Bone marrow (tissue), 2 donors: ENCODE measurements around the gene PCNT.
A peak's percentile ranks its signal among the peaks of the same experiment; 100 is the strongest.
"Not testable (repeated sequence)": the region's sequence is repeated elsewhere in the genome, so short reads cannot be mapped to it uniquely, and the experiment has no call there.

Experiments
- DNase-seq, 2 donors: peaks; one replicate each; lab custom pipeline; 2025; lab: John Stamatoyannopoulos, UW

Gene PCNT

GRCh38 chr21:46357335-46357604 is 33.3 kb downstream of the PCNT start:
- no peak for DNase-seq

GRCh38 chr21:46357684-46358425 is 33.9 kb downstream of the PCNT start:
- no peak for DNase-seq

- DNase-seq: no peak
These were observed 37.2 kb downstream of the PCNT start for GRCh38 chr21:46361176-46361575.

- no peak for DNase-seq
These were observed 38.0 kb downstream of the PCNT start for GRCh38 chr21:46361935-46362334.

GRCh38 chr21:46362946-46363345 is 39.0 kb downstream of the PCNT start:
- DNase-seq: no peak

- no peak for DNase-seq
These were observed 39.7 kb downstream of the PCNT start for GRCh38 chr21:46363698-46364097.

- no peak for DNase-seq
These were observed 42.1 kb downstream of the PCNT start for GRCh38 chr21:46366091-46366490.

- no peak for DNase-seq
These were observed 42.6 kb downstream of the PCNT start for GRCh38 chr21:46366561-46366960.

- no peak for DNase-seq
These were observed 43.0 kb downstream of the PCNT start for GRCh38 chr21:46366966-46367365.

- DNase-seq: peak in 1 of 2 donors; percentile 25
These were observed 44.8 kb downstream of the PCNT start for GRCh38 chr21:46368533-46369285.

- peak in 1 of 2 donors; percentile 80 for DNase-seq
These were observed 45.7 kb downstream of the PCNT start for GRCh38 chr21:46369520-46370235.

- no peak for DNase-seq
These were observed 47.5 kb downstream of the PCNT start for GRCh38 chr21:46371204-46372013.

GRCh38 chr21:46372014-46372485 is 48.1 kb downstream of the PCNT start:
- DNase-seq: no peak

GRCh38 chr21:46372947-46373346 is 49.0 kb downstream of the PCNT start:
- not testable (repeated sequence) for DNase-seq

- DNase-seq: no peak
These were observed 50.9 kb downstream of the PCNT start for GRCh38 chr21:46374761-46375389.

GRCh38 chr21:46375560-46376230 is 51.7 kb downstream of the PCNT start:
- DNase-seq: no peak

- DNase-seq: no peak
These were observed 52.3 kb downstream of the PCNT start for GRCh38 chr21:46376231-46376628.

- DNase-seq: no peak
These were observed 53.0 kb downstream of the PCNT start for GRCh38 chr21:46376856-46377453.

GRCh38 chr21:46377789-46378188 is 53.8 kb downstream of the PCNT start:
- DNase-seq: no peak

GRCh38 chr21:46379105-46379504 is 55.1 kb downstream of the PCNT start:
- DNase-seq: no peak

- no peak for DNase-seq
These were observed 55.7 kb downstream of the PCNT start for GRCh38 chr21:46379691-46380090.
